Measurements from ENCODE around the gene BMP4.
A peak's percentile ranks its signal among the peaks of the same experiment; 100 is the strongest.

The BMP4 gene

GRCh38 chr14:53979113-53979681 lies 22.6 kb upstream of the BMP4 start:
- no peak overlapping the region for H3K4me3 ChIP-seq (ENCODE audit: low read depth, low read length)
- TF ChIP-seq, protein P1, sequence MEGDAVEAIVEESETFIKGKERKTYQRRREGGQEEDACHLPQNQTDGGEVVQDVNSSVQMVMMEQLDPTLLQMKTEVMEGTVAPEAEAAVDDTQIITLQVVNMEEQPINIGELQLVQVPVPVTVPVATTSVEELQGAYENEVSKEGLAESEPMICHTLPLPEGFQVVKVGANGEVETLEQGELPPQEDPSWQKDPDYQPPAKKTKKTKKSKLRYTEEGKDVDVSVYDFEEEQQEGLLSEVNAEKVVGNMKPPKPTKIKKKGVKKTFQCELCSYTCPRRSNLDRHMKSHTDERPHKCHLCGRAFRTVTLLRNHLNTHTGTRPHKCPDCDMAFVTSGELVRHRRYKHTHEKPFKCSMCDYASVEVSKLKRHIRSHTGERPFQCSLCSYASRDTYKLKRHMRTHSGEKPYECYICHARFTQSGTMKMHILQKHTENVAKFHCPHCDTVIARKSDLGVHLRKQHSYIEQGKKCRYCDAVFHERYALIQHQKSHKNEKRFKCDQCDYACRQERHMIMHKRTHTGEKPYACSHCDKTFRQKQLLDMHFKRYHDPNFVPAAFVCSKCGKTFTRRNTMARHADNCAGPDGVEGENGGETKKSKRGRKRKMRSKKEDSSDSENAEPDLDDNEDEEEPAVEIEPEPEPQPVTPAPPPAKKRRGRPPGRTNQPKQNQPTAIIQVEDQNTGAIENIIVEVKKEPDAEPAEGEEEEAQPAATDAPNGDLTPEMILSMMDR (IDR thresholded peaks at IDR 0.05; ENCODE audit: insufficient read depth, low read depth, low read length, missing control alignments) = no peak
- DNase-seq (ENCODE audit: low read depth) = no peak

DNA sequence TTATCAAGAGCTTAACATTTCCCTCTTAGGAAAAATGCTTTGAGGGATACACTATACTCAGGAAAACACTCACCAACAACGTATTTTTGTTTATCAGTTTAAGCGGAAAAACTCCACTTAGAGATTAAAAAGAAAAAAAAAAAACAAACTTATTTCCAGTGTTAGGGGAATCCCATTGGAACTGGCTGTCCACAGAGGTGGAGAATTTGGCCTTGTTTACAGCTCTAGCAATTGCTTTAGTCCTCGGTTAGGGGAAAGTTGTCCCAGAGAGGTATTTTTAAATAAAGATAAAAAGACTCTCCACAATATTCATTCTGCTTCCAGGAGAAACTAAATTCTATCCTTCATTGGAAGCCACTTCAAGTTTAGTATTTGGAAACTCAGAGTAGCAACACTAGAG lies 21.6 kb upstream of the BMP4 start:
- no peak for DNase-seq (ENCODE audit: low read depth)
- H3K4me3 ChIP-seq (ENCODE audit: low read depth, low read length) = no peak overlapping the region
- TF ChIP-seq, protein P1 (IDR thresholded peaks at IDR 0.05; ENCODE audit: insufficient read depth, low read depth, low read length, missing control alignments) = no peak

DNA sequence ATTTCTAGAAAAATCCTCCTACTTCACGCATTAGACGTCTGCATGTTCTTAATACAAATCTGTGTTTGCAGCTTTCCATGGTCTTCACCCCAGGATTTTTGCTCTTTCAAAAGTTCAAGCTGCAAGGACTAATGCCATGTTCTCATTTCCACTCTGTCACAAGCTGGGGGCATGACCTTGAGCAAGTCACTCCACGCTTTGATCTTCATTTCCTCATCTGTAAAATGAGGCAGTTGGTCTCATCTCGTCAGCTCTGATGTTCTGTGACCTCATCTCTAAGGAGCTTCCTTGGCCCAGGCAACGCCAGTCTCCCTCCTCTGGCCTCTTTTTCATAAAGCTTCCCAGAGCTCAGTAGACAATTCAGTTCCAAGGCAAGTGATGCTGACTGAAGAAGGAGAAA lies 18.8 kb upstream of the BMP4 start:
- H3K4me3 ChIP-seq (ENCODE audit: low read depth, low read length) = no peak overlapping the region
- TF ChIP-seq, protein P1 (IDR thresholded peaks at IDR 0.05; ENCODE audit: insufficient read depth, low read depth, low read length, missing control alignments) = no peak
- no peak for DNase-seq (ENCODE audit: low read depth)

DNA sequence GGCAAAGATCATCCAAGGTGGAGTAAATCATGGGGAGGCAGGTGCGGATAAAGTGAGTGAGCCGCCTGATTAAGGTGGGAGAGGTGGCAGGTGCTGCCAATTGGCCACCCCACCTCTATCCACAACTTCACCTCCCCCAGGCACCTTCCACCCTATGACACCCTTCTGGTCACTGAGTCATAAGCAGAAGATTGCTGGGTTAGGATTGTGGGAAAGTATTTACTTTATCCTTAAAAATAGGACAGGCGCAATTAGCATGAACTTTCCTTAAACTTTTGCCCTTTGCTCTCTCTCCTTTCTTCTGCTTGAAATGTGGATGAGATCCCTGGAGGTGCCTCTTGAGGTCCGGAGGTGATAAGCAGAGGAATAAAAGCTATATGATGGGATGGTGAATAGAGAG lies 14.9 kb upstream of the BMP4 start:
- TF ChIP-seq, protein P1 (IDR thresholded peaks at IDR 0.05; ENCODE audit: insufficient read depth, low read depth, low read length, missing control alignments) = no peak
- no peak overlapping the region for H3K4me3 ChIP-seq (ENCODE audit: low read depth, low read length)
- DNase-seq (ENCODE audit: low read depth) = no peak

- TF ChIP-seq, protein P1 (IDR thresholded peaks at IDR 0.05; ENCODE audit: insufficient read depth, low read depth, low read length, missing control alignments) = no peak
- H3K4me3 ChIP-seq (ENCODE audit: low read depth, low read length) = no peak overlapping the region
- DNase-seq (ENCODE audit: low read depth) = no peak
Observed at GRCh38 chr14:53969326-53969725, 12.7 kb upstream of the BMP4 start.

GRCh38 chr14:53968726-53969125 lies 12.1 kb upstream of the BMP4 start:
- no peak overlapping the region for H3K4me3 ChIP-seq (ENCODE audit: low read depth, low read length)
- TF ChIP-seq, protein P1 (IDR thresholded peaks at IDR 0.05; ENCODE audit: insufficient read depth, low read depth, low read length, missing control alignments) = no peak
- peak; percentile 52 for DNase-seq (ENCODE audit: low read depth)

DNA sequence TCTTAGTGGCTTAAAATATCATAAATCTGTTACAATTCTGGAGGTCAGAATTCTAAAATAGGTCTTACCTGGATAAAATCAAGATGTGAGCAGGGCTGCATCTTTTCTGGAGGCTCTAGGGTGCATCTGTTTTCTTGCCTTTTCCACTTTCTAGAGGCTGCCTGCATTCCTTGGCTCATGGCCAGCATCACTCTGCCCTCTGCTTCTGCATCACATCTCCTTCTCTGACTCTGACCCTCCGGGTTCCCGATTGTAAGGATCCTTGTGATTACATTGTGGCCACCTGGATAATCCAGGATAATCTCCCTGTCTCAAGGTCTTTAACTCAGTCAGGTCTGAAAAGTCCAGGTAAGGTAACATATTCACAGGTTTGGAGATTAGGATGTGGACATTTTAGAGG lies 11.0 kb upstream of the BMP4 start:
- no peak overlapping the region for H3K4me3 ChIP-seq (ENCODE audit: low read depth, low read length)
- DNase-seq (ENCODE audit: low read depth) = no peak
- TF ChIP-seq, protein P1 (IDR thresholded peaks at IDR 0.05; ENCODE audit: insufficient read depth, low read depth, low read length, missing control alignments) = no peak
